GM04503 (cell line): Measurements from ENCODE around the gene DNAJA3.

Experiments used
- DNase-seq: peaks from one replicate; pipeline ENCODE4 v3.0.0-alpha.2; 2012; ENCODE audit warnings: low read depth

DNAJA3 gene

DNA sequence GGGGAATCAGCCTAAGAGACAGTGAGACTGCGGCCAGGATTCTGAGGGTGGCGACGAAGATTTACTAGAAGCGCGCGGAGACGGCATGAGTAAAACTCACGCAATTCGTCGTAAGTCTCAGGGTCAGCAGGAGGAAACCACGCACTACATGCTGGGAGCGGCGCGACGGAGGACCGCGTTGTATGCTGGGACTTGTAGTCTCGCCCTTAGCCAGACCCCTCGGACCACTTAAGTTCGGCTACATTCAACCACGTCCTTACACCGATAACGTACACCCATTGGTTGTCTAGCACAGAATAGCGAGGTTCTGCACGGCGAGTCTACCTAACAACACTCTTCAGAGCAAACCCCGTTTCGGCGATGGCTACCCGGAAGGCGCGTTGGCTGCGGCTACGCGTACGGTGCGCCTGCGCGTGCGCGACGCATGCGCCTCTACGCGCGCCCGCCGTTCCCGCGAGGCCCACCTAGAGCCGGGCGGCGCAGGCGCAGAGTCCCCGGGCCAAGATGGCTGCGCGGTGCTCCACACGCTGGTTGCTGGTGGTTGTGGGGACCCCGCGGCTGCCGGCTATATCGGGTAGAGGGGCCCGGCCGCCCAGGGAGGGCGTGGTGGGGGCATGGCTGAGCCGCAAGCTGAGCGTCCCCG is at the start of gene DNAJA3:
TSS of gene DNAJA3 (plus strand) at position 491 of the 643 bp plus-strand sequence. CDS start at position 505, 14 bp downstream.
- peak; percentile 81 for DNase-seq

DNA sequence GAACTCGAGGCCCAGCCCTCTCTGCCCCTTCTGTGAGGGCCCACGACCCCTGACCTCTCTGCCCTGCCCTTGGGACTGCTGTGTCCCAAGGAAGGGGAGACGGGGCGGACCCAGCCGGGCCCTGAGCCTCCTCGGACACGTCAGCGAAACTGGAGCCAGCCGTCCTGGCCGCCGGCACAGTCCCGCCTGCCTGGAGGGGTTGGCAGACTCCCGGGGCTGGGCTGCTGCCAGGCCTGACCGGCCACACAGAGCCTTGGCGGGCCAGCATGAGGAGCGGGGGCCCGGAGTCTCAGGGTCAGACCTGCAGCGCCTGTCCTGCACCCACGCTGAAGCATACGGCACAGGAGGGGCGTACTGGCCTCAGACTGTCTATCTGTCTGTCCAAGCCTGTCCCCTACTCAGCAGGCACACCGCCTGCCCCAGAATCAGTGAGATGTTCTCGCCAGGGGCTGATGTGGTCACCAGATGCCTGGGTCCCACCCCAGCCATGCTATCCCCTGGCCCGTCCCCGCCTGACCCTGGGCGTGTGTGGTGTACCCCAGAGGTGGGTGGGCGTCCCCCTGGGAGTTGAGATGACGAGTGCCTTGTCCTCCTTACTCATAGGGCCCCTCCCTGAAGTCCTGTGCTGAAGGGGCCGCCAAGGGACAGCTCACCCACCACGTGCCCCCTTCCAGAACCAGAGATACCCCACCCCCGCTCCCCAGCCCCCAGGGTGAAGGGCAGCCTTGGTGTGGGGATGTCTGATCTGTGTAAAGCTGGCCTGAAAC is 49.4 kb upstream of the DNAJA3 start:
- no peak for DNase-seq

- no peak for DNase-seq
Measured at GRCh38 chr16:4376893-4377572, 48.6 kb upstream of the DNAJA3 start.

DNA sequence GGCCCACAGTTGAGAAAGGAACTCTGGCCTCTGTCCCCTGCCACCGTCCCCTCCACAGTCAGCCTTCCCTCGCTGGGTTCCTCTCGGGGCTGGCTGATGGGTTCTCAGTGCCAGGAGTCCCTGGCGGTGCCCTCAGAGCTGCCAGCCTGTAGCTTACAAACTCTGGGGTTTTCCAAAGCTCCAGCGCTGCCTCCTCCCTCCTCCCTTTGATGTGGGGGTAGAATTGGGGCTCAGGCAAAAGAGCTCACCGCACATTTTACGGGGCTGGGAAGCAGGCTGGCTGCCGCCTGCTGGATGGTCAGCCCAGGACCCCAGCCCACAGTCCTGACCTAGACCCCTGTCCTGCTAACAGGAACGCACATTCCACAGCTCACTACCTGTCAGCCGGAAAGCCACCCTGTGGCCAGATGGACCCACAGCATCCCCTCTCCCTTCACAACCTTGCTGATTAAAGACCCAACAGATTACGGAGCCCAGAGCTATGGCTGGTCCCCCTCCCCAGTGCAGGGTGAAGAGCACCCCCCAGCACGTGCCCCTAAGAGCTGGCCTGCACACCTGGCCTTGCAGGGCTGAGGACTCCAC is 48.0 kb upstream of the DNAJA3 start:
- DNase-seq: no peak

DNA sequence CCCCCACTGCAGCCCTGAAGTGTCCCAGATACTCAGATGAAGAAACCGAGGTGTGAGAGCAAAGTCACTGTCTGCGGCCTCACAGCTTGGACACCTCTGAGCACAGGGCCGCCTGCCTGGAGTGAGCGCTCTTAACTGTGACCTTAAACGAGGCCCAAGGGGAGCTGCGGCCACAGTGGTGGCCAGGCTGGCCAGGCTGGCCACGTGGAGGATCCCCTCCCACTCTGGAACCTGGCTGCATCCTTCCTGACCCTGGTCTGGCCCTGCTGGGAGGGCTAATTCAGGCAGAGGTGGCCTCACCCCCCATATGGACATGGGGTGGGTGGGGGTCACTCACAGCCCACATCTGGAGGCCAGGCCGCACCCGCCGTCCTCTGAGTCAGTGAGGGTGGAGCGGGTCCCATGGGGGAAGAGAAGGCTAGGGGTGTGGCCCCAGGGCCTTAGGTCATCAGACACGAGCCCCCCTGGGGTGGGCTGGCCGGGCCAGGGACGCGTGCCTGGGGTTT is 47.5 kb upstream of the DNAJA3 start:
- DNase-seq: no peak

DNA sequence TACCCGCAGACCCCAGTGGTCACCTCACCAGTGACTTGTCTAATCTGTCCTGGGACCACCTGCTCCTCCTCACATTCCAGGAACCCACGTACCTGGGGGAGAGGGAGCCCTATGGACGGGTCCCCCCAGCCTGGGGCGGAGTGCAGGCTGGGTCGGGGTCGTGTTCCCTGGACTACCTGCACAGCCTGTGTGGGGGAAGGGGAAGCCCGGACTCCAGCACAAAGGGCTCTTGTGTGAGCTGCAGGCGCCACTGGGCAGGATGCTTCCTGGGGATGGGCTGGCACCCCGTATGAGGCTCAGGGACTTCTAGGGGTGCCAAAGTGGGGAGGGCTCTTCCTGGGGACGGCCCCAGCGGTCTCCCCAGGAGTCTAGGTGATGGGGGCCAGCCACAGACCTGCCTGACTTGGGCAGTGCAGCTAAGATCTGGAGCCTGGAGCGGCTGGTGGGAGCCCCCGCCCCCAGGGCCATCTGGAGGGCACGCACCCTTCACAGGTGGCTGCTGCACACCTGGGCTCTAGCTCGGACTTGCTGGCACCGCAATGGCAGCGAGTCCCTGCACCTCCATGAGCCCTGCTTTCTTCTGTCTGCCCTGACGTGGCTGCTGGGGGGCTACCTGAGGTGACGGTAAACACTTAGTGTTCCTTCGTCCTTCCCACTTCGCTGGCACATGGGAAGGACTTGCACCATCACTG is 46.5 kb upstream of the DNAJA3 start:
- no peak for DNase-seq

- no peak for DNase-seq
Measured at GRCh38 chr16:4380119-4381063, 45.3 kb upstream of the DNAJA3 start.

GRCh38 chr16:4381072-4381934 is 44.4 kb upstream of the DNAJA3 start:
- no peak for DNase-seq

DNA sequence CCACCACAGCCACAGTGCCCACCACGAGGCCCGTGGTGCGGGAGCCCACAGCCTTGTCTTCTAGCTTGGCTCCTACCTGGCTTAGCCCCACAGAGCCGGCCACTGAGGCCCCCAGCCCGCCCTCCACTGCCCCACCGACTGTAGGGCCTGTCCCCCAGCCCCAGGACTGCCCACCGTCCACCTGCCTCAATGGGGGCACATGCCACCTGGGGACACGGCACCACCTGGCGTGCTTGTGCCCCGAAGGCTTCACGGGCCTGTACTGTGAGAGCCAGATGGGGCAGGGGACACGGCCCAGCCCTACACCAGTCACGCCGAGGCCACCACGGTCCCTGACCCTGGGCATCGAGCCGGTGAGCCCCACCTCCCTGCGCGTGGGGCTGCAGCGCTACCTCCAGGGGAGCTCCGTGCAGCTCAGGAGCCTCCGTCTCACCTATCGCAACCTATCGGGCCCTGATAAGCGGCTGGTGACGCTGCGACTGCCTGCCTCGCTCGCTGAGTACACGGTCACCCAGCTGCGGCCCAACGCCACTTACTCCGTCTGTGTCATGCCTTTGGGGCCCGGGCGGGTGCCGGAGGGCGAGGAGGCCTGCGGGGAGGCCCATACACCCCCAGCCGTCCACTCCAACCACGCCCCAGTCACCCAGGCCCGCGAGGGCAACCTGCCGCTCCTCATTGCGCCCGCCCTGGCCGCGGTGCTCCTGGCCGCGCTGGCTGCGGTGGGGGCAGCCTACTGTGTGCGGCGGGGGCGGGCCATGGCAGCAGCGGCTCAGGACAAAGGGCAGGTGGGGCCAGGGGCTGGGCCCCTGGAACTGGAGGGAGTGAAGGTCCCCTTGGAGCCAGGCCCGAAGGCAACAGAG is 43.5 kb upstream of the DNAJA3 start:
- no peak for DNase-seq

- no peak for DNase-seq
Measured at GRCh38 chr16:4382795-4383357, 42.8 kb upstream of the DNAJA3 start.

DNA sequence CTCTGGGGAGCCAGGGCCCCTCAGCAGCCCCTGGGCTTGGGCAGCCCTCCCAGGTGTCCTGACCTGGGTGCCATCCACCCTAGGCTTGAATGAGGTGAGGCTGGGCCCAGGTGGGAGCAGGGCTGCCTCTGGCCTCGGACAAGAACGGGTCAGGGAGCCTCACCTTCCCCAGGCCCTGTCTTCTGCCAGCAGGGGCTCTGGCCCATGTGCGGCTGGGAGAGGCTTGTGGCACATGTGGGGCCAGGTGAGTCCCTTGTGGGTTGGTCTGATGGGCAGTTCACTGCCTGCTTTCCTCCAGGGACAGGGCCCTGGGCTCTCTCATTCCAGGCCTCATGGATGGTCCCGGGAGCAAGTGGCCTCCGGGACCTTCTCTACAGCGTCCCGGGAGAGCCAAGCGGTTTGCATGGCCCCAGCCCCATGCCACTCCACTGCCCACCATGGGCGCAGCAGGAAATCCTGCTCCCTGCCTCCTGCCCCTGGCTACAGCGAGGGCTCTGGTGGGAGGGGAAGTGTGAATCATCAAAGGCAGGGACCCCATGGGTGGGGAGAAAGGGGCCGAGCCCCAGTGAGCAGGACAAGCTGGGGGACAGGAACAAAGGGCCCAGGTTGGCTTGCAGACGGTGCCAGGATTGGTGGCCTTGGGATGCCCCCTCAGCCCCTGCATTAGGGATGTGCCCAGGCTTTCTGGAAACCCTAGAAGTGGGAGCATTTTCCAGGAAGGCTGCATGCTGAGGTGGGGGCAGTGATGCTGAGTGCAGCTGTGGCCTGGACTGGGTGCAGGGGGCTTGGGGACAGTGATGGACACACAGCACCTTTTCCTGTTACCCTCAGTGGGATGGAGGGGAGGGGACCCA is 41.9 kb upstream of the DNAJA3 start:
- no peak for DNase-seq

GRCh38 chr16:4384509-4384942 is 41.1 kb upstream of the DNAJA3 start:
- DNase-seq: no peak

- DNase-seq: no peak
Measured at GRCh38 chr16:4385066-4385788, 40.4 kb upstream of the DNAJA3 start.

GRCh38 chr16:4385789-4386450 is 39.7 kb upstream of the DNAJA3 start:
- DNase-seq: no peak

- DNase-seq: no peak
Measured at GRCh38 chr16:4386451-4386805, 39.2 kb upstream of the DNAJA3 start.

GRCh38 chr16:4386951-4387565 is 38.6 kb upstream of the DNAJA3 start:
- DNase-seq: no peak
